Uterus (tissue), 2 donors: ENCODE measurements around the gene CDKN2B-AS1.

Experiments
- CTCF ChIP-seq, 4 experiments: fragments of 200-600 bp in 2 of 4; fragments of 450-650 bp in 2 of 4; sonication (generic) in 2 of 4; IDR thresholded peaks; one replicate each; pipeline ENCODE4 v1.5.1; 2016 to 2019; ENCODE audit warnings: antibody characterized with exemption in 4 of 4, mild to moderate bottlenecking in 2 of 4, moderate library complexity in 1 of 4
- POLR2A ChIP-seq, 2 donors: fragments of 450-650 bp; IDR thresholded peaks; one replicate each; pipeline ENCODE4 v1.6.1; 2016; ENCODE audit warnings: antibody characterized with exemption in 2 of 2, mild to moderate bottlenecking in 1 of 2, moderate library complexity in 1 of 2

GRCh38 chr9:22102146-22103053 is 107.8 kb downstream of the CDKN2B-AS1 start:
- TF ChIP-seq POLR2A (IDR thresholded peaks at IDR 0.05) (no peak), CTCF (IDR thresholded peaks at IDR 0.05) (no peak)
